K562 (cell line): Measurements from ENCODE around the gene TRPC4AP. TPM values are rescaled to one million over a fixed set of nuclear protein-coding genes. Genes with fewer than 3 reads are reported as not detected.

Experiments
- BRCA1 ChIP-seq, 2 experiments: fragments of 450-650 bp in 1 of 2; sonication (generic) in 1 of 2; formaldehyde crosslinking in 1 of 2; IDR thresholded peaks; 2 replicates each; pipeline versions ENCODE4 v1.5.0 to v1.6.1; 2017 to 2020; ENCODE audit warnings: mild to moderate bottlenecking in 1 of 2, missing genetic modification reagents in 1 of 2
- CEBPG ChIP-seq, 3 experiments: fragments of 200-800 bp in 1 of 3; sonication (Bioruptor generic) in 1 of 3; sonication (generic) in 1 of 3; formaldehyde crosslinking in 1 of 3; IDR thresholded peaks in 2 of 3; conservative IDR thresholded peaks in 1 of 3; 2 replicates each; pipeline versions ENCODE4 v1.6.1 to v1.8.0; 2016 to 2022; ENCODE audit warnings: missing compliant biosample characterization in 2 of 3, missing genetic modification characterization in 2 of 3, mild to moderate bottlenecking in 1 of 3, missing genetic modification reagents in 1 of 3
- DLX4 ChIP-seq: fragments of 250-450 bp; sonication (Bioruptor Pico); IDR thresholded peaks from 2 replicates; pipeline ENCODE4 v1.6.1; 2021; ENCODE audit warnings: mild to moderate bottlenecking
- DPF2 ChIP-seq: fragments of 450-650 bp; IDR thresholded peaks from 2 replicates; pipeline ENCODE4 v1.6.1; 2016
- EP300 ChIP-seq: IDR thresholded peaks from 2 replicates; pipeline ENCODE4 v1.6.1; 2012; ENCODE audit warnings: low read length, improper control_type of control experiment
- FOXA1 ChIP-seq: fragments of 450-650 bp; IDR thresholded peaks from 2 replicates; pipeline ENCODE4 v1.6.1; 2016; ENCODE audit warnings: mild to moderate bottlenecking, borderline replicate concordance
- GTF2E2 ChIP-seq: fragments of 200-800 bp; sonication (Bioruptor generic); IDR thresholded peaks from 2 replicates; pipeline ENCODE4 v1.6.1; 2016; ENCODE audit warnings: missing genetic modification characterization, missing compliant biosample characterization
- HEY1 ChIP-seq: fragments of 250-450 bp; sonication (Bioruptor Pico); IDR thresholded peaks from 2 replicates; pipeline ENCODE4 v1.5.0; 2020; ENCODE audit warnings: mild to moderate bottlenecking, moderate library complexity, borderline replicate concordance
- HMGN3 ChIP-seq: IDR thresholded peaks from 2 replicates; pipeline ENCODE4 v1.6.1; 2011; ENCODE audit warnings: borderline replicate concordance, low read depth, mild to moderate bottlenecking, mixed read lengths, low read length; ENCODE audit not compliant: insufficient read length; ENCODE audit errors: extremely low read depth
- HOXB6 ChIP-seq: fragments of 250-450 bp; sonication (Bioruptor Pico); IDR thresholded peaks from 2 replicates; pipeline ENCODE4 v1.5.1; 2022; ENCODE audit warnings: mild to moderate bottlenecking, borderline replicate concordance
- MEIS2 ChIP-seq: fragments of 450-650 bp; IDR thresholded peaks from 2 replicates; pipeline ENCODE4 v1.6.1; 2014; ENCODE audit warnings: mild to moderate bottlenecking; ENCODE audit not compliant: partially characterized antibody
- RBM17 ChIP-seq: fragments of 200-400 bp; formaldehyde crosslinking; IDR thresholded peaks from 2 replicates; pipeline ENCODE4 v1.6.1; 2017; ENCODE audit warnings: low read depth, mild to moderate bottlenecking, low read length, borderline replicate concordance
- RCOR1 ChIP-seq, 2 experiments: IDR thresholded peaks; 2 replicates each; pipeline ENCODE4 v1.6.1; 2012; ENCODE audit warnings: low read depth in 2 of 2, low read length in 2 of 2, borderline replicate concordance in 1 of 2, improper control_type of control experiment in 1 of 2
- SMARCA5 ChIP-seq: fragments of 450-650 bp; IDR thresholded peaks from 2 replicates; pipeline ENCODE4 v1.6.1; 2016
- TCF7 ChIP-seq: sonication (generic); IDR thresholded peaks from 2 replicates; pipeline ENCODE4 v1.6.1; 2016; ENCODE audit warnings: antibody characterized with exemption, borderline replicate concordance
- TCFL5 ChIP-seq: fragments of 250-450 bp; sonication (Bioruptor Pico); conservative IDR thresholded peaks from 2 replicates; pipeline ENCODE4 v1.6.1; 2021; ENCODE audit warnings: mild to moderate bottlenecking, moderate library complexity, matching md5 sums
- TGIF2 ChIP-seq: sonication (generic); formaldehyde crosslinking; IDR thresholded peaks from 2 replicates; pipeline ENCODE4 v1.8.1; 2022; ENCODE audit warnings: mild to moderate bottlenecking, missing genetic modification reagents, moderate library complexity
- TRIM25 ChIP-seq: fragments of 450-650 bp; IDR thresholded peaks from 2 replicates; pipeline ENCODE4 v1.7.0; 2016; ENCODE audit warnings: borderline replicate concordance
- ZNF316 ChIP-seq: fragments of 450-650 bp; IDR thresholded peaks from 2 replicates; pipeline ENCODE4 v1.6.1; 2016
- ZNF668 ChIP-seq: fragments of 250-450 bp; sonication (Bioruptor Pico); IDR thresholded peaks from 2 replicates; pipeline ENCODE4 v1.8.0; 2022; ENCODE audit warnings: mild to moderate bottlenecking, inconsistent platforms
- ZNF76 ChIP-seq: fragments of 250-450 bp; sonication (Bioruptor Pico); IDR thresholded peaks from 2 replicates; pipeline ENCODE4 v1.4.0; 2020; ENCODE audit warnings: mild to moderate bottlenecking, moderate library complexity, borderline replicate concordance
- ZNF77 ChIP-seq: fragments of 250-450 bp; sonication (Bioruptor Pico); IDR thresholded peaks from 2 replicates; pipeline ENCODE4 v1.5.0; 2020
- polyA plus RNA-seq, 8 experiments: library from polyadenylated mRNA; depleted of rRNA in 4 of 8; stranded (reverse) in 5 of 8; unstranded in 3 of 8; fragments of >200 nt; fragmentation: Nextera tagmentation in 2 of 8; fragmentation: Illumina TruSeq in 1 of 8; extraction: Ambion mirVana in 2 of 8; extraction: Trizol in 1 of 8; gene quantifications; 2 replicates each; pipeline versions ENCODE4 v1.2.1 to v1.2.3, GENCODE V29; 2011 to 2014; ENCODE audit warnings: inconsistent platforms in 1 of 8, missing spikeins in 1 of 8
- total RNA-seq, 7 experiments: library from RNA; depleted of rRNA in 6 of 7; stranded (reverse); fragments of >200 nt in 6 of 7; fragmentation: Illumina TruSeq in 2 of 7; extraction: Trizol in 2 of 7; gene quantifications; 2 replicates each; pipeline versions ENCODE4 v1.2.1 to v1.2.3, GENCODE V29; 2011 to 2021; ENCODE audit warnings: low replicate concordance in 1 of 7
- TF ChIP-seq, protein P1 (sequence below): IDR thresholded peaks from 3 replicates; pipeline ENCODE4 v1.6.1; 2011; ENCODE audit warnings: borderline replicate concordance, mild to moderate bottlenecking; ENCODE audit not compliant: insufficient read length, insufficient read depth
- TF ChIP-seq, protein P2 (sequence below): sonication (generic); formaldehyde crosslinking; IDR thresholded peaks from 2 replicates; pipeline ENCODE4 v1.8.0; 2022; ENCODE audit warnings: mild to moderate bottlenecking, missing genetic modification reagents, borderline replicate concordance

TRPC4AP gene
- total and polyA plus RNA-seq, 9 of the 15 experiments (the other 6 are each of a cell fraction or from before 2014, with no cell fraction given) = 2.3 to 70.3 (median 33.3) TPM

GRCh38 chr20:34974246-34974645 is 118.4 kb downstream of the TRPC4AP start (continued):
- TF ChIP-seq TRIM25 (no peak), FOXA1 (no peak), ZNF316 (peak; percentile 46; the same call in 1 of the 2 replicates), EP300 (0 out of 2 replicates have a peak, but pooled peaks have one; percentile 16), HOXB6 (CRISPR knock-in tag) (no peak), TCF7 (no peak), ZNF668 (CRISPR knock-in tag) (no peak), ZNF77 (CRISPR knock-in tag) (no peak), CEBPG (CRISPR knock-in tag; IDR thresholded peaks at IDR 0.05) (no peak), CEBPG (tag; conservative IDR thresholded peaks at IDR 0.05 in 1 of 2, IDR thresholded peaks at IDR 0.05 in 1 of 2) (no peak), TGIF2 (CRISPR knock-in tag) (no peak), RCOR1 (IDR thresholded peaks at IDR 0.05; ENCODE audit: borderline replicate concordance in 1 of 2, low read depth in 2 of 2, low read length in 2 of 2) (peak in 1 of 2 experiments; percentile 56; a peak in 1 of 4 replicates), HMGN3 (no peak), DPF2 (peak; percentile 51; the same call in 1 of the 2 replicates), MEIS2 (peak; percentile 45), TCFL5 (no peak), GTF2E2 (tag) (no peak), RBM17 (no peak), SMARCA5 (no peak), HEY1 (CRISPR knock-in tag) (no peak), DLX4 (no peak), BRCA1 (IDR thresholded peaks at IDR 0.05) (no peak), BRCA1 (CRISPR knock-in tag; IDR thresholded peaks at IDR 0.05) (no peak), ZNF76 (CRISPR knock-in tag) (no peak)
- TF ChIP-seq, protein P1, sequence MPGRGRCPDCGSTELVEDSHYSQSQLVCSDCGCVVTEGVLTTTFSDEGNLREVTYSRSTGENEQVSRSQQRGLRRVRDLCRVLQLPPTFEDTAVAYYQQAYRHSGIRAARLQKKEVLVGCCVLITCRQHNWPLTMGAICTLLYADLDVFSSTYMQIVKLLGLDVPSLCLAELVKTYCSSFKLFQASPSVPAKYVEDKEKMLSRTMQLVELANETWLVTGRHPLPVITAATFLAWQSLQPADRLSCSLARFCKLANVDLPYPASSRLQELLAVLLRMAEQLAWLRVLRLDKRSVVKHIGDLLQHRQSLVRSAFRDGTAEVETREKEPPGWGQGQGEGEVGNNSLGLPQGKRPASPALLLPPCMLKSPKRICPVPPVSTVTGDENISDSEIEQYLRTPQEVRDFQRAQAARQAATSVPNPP = no peak
- TF ChIP-seq, protein P2, sequence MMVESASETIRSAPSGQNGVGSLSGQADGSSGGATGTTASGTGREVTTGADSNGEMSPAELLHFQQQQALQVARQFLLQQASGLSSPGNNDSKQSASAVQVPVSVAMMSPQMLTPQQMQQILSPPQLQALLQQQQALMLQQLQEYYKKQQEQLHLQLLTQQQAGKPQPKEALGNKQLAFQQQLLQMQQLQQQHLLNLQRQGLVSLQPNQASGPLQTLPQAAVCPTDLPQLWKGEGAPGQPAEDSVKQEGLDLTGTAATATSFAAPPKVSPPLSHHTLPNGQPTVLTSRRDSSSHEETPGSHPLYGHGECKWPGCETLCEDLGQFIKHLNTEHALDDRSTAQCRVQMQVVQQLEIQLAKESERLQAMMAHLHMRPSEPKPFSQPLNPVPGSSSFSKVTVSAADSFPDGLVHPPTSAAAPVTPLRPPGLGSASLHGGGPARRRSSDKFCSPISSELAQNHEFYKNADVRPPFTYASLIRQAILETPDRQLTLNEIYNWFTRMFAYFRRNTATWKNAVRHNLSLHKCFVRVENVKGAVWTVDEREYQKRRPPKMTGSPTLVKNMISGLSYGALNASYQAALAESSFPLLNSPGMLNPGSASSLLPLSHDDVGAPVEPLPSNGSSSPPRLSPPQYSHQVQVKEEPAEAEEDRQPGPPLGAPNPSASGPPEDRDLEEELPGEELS = no peak
